T-cell (primary cell): ENCODE data around the gene TMEM130. TPM values are rescaled to one million over a fixed set of nuclear protein-coding genes. Genes with fewer than 3 reads are reported as not detected.

Source experiments
- ATAC-seq, 4 experiments: fragments of 200-7000 bp in 3 of 4; fragments of 150-1000 bp in 1 of 4; cut with Tn5 transposase; replicated peaks in 1 of 4; 1 replicate in 3 of 4; 2 replicates in 1 of 4; pipeline ENCODE4 v1.10.0; 2021; ENCODE audit warnings: moderate library complexity in 3 of 4, mild to moderate bottlenecking in 2 of 4, moderate number of reproducible peaks in 1 of 4
- CTCF ChIA-PET, 2 donors: fragments of 300-600 bp; sonication (Branson Sonifier 250); formaldehyde crosslinking; loops; one replicate each; lab custom pipeline; 2022; ENCODE audit warnings: antibody characterized with exemption in 2 of 2; lab: Charles Lee
- POLR2A ChIA-PET, 2 donors: fragments of 300-600 bp; sonication (Branson Sonifier 250); formaldehyde crosslinking; loops; one replicate each; lab custom pipeline; 2022; ENCODE audit warnings: antibody characterized with exemption in 2 of 2; lab: Charles Lee
- DNase-seq, 35 experiments: peaks; one replicate each; pipeline versions ENCODE4 v3.0.0 to v3.0.0-alpha.2; 2013 to 2023
- H3K27ac ChIP-seq: one replicate; pipeline ENCODE4 v1.5.1; 2013; ENCODE audit warnings: low read length
- H3K27me3 ChIP-seq, 2 experiments: replicated peaks in 1 of 2; 1 replicate in 1 of 2; 2 replicates in 1 of 2; pipeline versions ENCODE4 v1.6.1 to v1.7.0; 2013; ENCODE audit warnings: low read length in 1 of 2, mixed read lengths in 1 of 2; ENCODE audit not compliant: control insufficient read depth in 2 of 2, insufficient read depth in 2 of 2; ENCODE audit errors: extremely low read depth in 1 of 2
- H3K36me3 ChIP-seq, 2 donors: 1 replicate in 1 of 2; 2 replicates in 1 of 2; pipeline versions ENCODE4 v1.6.1 to v1.7.0; 2013; ENCODE audit warnings: low read length in 1 of 2; ENCODE audit not compliant: control insufficient read depth in 2 of 2, insufficient read depth in 1 of 2; ENCODE audit errors: extremely low read depth in 1 of 2
- H3K4me1 ChIP-seq, 2 experiments: 1 replicate in 1 of 2; 2 replicates in 1 of 2; pipeline versions ENCODE4 v1.6.1 to v1.7.0; 2013; ENCODE audit warnings: low read length in 2 of 2, mixed read lengths in 1 of 2; ENCODE audit not compliant: insufficient read depth in 2 of 2, control insufficient read depth in 1 of 2; ENCODE audit errors: extremely low read depth in 1 of 2
- H3K4me3 ChIP-seq, 2 donors: 1 replicate in 1 of 2; 2 replicates in 1 of 2; pipeline versions ENCODE4 v1.5.1 to v1.7.0; 2013; ENCODE audit warnings: mild to moderate bottlenecking in 2 of 2, low read length in 1 of 2, moderate library complexity in 1 of 2; ENCODE audit not compliant: control insufficient read depth in 1 of 2; ENCODE audit errors: extremely low read depth in 1 of 2
- H3K9me3 ChIP-seq: 2 replicates; pipeline ENCODE4 v1.7.0; 2013
- H3K27ac Mint-ChIP-seq, 2 donors: one replicate each; pipeline ENCODE4 v1.8.0; 2020 to 2021; ENCODE audit warnings: mild to moderate bottlenecking in 2 of 2, mixed read lengths in 2 of 2
- H3K27me3 Mint-ChIP-seq, 2 donors: one replicate each; pipeline ENCODE4 v1.8.0; 2021 to 2022; ENCODE audit warnings: mixed read lengths in 2 of 2
- H3K36me3 Mint-ChIP-seq: one replicate; pipeline ENCODE4 v1.8.0; 2021; ENCODE audit warnings: mixed read lengths
- H3K4me1 Mint-ChIP-seq, 3 donors: one replicate each; pipeline ENCODE4 v1.8.0; 2020 to 2022; ENCODE audit warnings: mixed read lengths in 3 of 3, mild to moderate bottlenecking in 1 of 3
- H3K4me3 Mint-ChIP-seq, 3 donors: one replicate each; pipeline ENCODE4 v1.8.0; 2020 to 2022; ENCODE audit warnings: mild to moderate bottlenecking in 3 of 3, mixed read lengths in 3 of 3, moderate library complexity in 3 of 3
- H3K9me3 Mint-ChIP-seq, 3 donors: one replicate each; pipeline ENCODE4 v1.8.0; 2020 to 2022; ENCODE audit warnings: mixed read lengths in 3 of 3
- WGBS: methylation state at CpG from one replicate; pipeline ENCODE4 v1.1.5; 2013; ENCODE audit warnings: missing lambda C conversion rate; ENCODE audit not compliant: insufficient coverage; 5-methylcytosine and 5-hydroxymethylcytosine counted together
- total RNA-seq, 35 experiments: library from RNA in 6 of 35; stranded (reverse) in 6 of 35; fragments of 120-200 nt in 1 of 35; gene quantifications; one replicate each; pipeline versions ENCODE4 v1.2.1 to v1.2.4 and lab custom pipeline; 2013 to 2026

The TMEM130 gene
- total RNA-seq, 5 donors from 2014 or later (not counting 1 experiment from before 2014, with no cell fraction given) = 0.43 TPM; not detected in 4

GRCh38 chr7:98899816-98900215 lies 30.0 kb upstream of the TMEM130 start:
- Histone ChIP-seq H3K9me3 (no peaks in the 10 kb centered on the region), H3K27ac (no peak overlapping the region), H3K4me3 (no peak overlapping the region), H3K27me3 (no peaks in the 10 kb centered on the region), H3K36me3 (peaks cover 1 to 89% of the 10 kb centered on the region in 2 donors), H3K4me1 (no peaks in the 10 kb centered on the region)
- no peak for DNase-seq
- H3K4me3 Mint-ChIP-seq = no peak overlapping the region
- peaks cover 0 to 6% (median 3%) of the 10 kb centered on the region in 3 donors for H3K4me1 Mint-ChIP-seq
- H3K36me3 Mint-ChIP-seq = peaks cover 66% of the 10 kb centered on the region
- CTCF ChIA-PET = interaction anchor here in 1 of 2 donors (0.7 kb wide), 1 partner anchor 32 kb away, joined by 3 read pairs; no protein-coding TSS in a partner anchor
- H3K9me3 Mint-ChIP-seq = no peaks in the 10 kb centered on the region
- ATAC-seq = no peak
- H3K27me3 Mint-ChIP-seq = no peaks in the 10 kb centered on the region
- 87% methylated on average over 2 of the region's 7 CpGs for WGBS
- no peak overlapping the region for H3K27ac Mint-ChIP-seq
- POLR2A ChIA-PET = no interaction called here

DNA sequence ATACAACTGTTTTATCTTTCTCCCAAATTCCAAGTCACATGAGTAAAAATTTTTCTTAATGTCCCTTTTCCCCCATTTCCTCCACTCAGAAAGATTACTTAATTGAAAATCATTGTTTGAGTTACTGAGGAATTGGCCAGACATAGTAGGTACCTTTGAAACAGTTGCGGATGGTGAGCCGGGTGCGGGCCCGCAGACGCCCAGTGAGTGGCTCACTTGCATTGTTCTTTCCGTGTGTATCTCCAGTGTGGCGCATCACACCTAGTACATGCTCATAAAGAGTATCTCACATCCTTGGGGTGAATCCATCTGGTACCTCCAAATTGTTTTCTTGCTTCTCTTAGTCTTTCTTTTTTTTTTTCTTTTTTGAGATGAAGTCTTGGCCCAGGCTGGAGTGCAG lies 22.8 kb upstream of the TMEM130 start:
- Histone ChIP-seq H3K4me3 (no peak overlapping the region), H3K27me3 (no peaks in the 10 kb centered on the region), H3K9me3 (no peaks in the 10 kb centered on the region), H3K27ac (no peak overlapping the region), H3K36me3 (peaks cover 0 to 71% of the 10 kb centered on the region in 2 donors), H3K4me1 (peaks cover 0 to 2% of the 10 kb centered on the region in 2 experiments)
- ATAC-seq (no peak), DNase-seq (no peak)
- WGBS = 100% methylated on average over 2 of the region's 7 CpGs
- POLR2A ChIA-PET = no interaction called here
- Mint-ChIP-seq H3K4me3 (no peak overlapping the region), H3K9me3 (no peaks in the 10 kb centered on the region), H3K27me3 (no peaks in the 10 kb centered on the region), H3K4me1 (peaks cover 0 to 15% (median 14%) of the 10 kb centered on the region in 3 donors), H3K27ac (no peak overlapping the region), H3K36me3 (peaks cover 57% of the 10 kb centered on the region)
- CTCF ChIA-PET = no interaction called here

GRCh38 chr7:98887038-98887437 lies 17.2 kb upstream of the TMEM130 start:
- H3K36me3 Mint-ChIP-seq = peaks cover 39% of the 10 kb centered on the region
- H3K4me3 ChIP-seq = no peak overlapping the region
- no peaks in the 10 kb centered on the region for H3K9me3 Mint-ChIP-seq
- H3K27ac ChIP-seq = no peak overlapping the region
- no peak overlapping the region for H3K4me3 Mint-ChIP-seq
- POLR2A ChIA-PET = interaction anchor here in 1 of 2 donors (0.6 kb wide), 1 partner anchor 62 kb away, joined by 3 read pairs; no protein-coding TSS in a partner anchor
- no peaks in the 10 kb centered on the region for H3K27me3 Mint-ChIP-seq
- no peak for DNase-seq
- peaks cover 11 to 32% (median 27%) of the 10 kb centered on the region in 3 donors for H3K4me1 Mint-ChIP-seq
- no peaks in the 10 kb centered on the region for H3K9me3 ChIP-seq
- no peaks in the 10 kb centered on the region for H3K27me3 ChIP-seq
- H3K4me1 ChIP-seq = peaks cover 0 to 2% of the 10 kb centered on the region in 2 experiments
- H3K36me3 ChIP-seq = peaks cover 15 to 56% of the 10 kb centered on the region in 2 donors
- no peak overlapping the region for H3K27ac Mint-ChIP-seq
- ATAC-seq = no peak
- CTCF ChIA-PET = no interaction called here

- H3K4me1 Mint-ChIP-seq = peaks cover 23 to 50% (median 46%) of the 10 kb centered on the region in 3 donors
- H3K9me3 Mint-ChIP-seq = no peaks in the 10 kb centered on the region
- H3K27ac Mint-ChIP-seq = no peak overlapping the region
- Histone ChIP-seq H3K4me1 (peaks cover 3 to 14% of the 10 kb centered on the region in 2 experiments), H3K36me3 (peaks cover 15 to 45% of the 10 kb centered on the region in 2 donors), H3K27me3 (no peaks in the 10 kb centered on the region), H3K9me3 (no peaks in the 10 kb centered on the region), H3K27ac (no peak overlapping the region), H3K4me3 (no peak overlapping the region)
- no peak for ATAC-seq
- ChIA-PET CTCF (no interaction called here), POLR2A (no interaction called here)
- peaks cover 36% of the 10 kb centered on the region for H3K36me3 Mint-ChIP-seq
- no peak for DNase-seq
- H3K4me3 Mint-ChIP-seq = no peak overlapping the region
- 85% methylated on average over 3 of the region's 4 CpGs for WGBS
- no peaks in the 10 kb centered on the region for H3K27me3 Mint-ChIP-seq
Measured at GRCh38 chr7:98884416-98884815, 14.6 kb upstream of the TMEM130 start.

DNA sequence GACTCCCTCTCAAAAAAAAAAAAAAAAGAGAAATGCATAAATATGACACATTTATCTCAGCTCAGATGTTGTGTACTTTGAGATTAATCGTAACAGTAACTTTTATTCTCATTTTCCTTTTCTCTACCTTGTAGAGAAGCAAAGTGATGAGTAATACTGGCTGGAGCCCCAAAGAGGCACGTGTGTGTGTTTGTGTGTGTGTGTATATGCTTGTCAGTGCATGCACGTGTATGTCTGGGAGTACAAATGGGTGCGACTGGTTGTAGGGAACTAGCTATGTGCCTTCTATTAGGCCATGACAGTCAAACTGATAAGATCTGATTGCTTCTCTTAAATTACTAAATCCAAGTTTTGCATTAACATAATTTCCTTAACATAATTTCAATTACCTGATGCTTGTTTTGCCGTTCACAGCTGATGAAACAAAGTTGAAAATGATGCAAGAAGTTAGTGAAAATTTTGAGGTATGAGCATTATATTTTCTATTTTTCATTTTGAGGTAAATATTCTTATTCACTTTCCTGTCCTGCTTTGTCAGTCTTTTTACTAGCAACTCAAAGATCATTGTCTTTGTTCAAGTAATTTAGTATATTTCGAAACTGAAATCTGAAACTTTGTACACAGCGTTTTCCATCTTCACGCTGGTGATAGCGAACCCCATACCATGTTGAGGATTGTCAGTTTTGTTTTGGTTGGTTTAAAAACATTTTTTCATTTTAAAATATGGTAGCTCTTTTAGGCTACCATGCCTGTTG lies 11.9 kb upstream of the TMEM130 start:
- peak overlapping the region in 2 of 3 donors; percentile 31 to 34 for H3K4me3 Mint-ChIP-seq

GRCh38 chr7:98880485-98880884 lies 10.7 kb upstream of the TMEM130 start:
- peaks cover 24 to 32% (median 29%) of the 10 kb centered on the region in 3 donors for H3K4me1 Mint-ChIP-seq
- ChIA-PET POLR2A (interaction anchor here in 1 of 2 donors (0.6 kb wide), 1 partner anchor 335 kb away, joined by 4 read pairs; no protein-coding TSS in a partner anchor), CTCF (interaction anchor here (0.6 kb wide), 2 partner anchors 9 to 747 kb away, joined by 3 read pairs; no protein-coding TSS in a partner anchor)
- DNase-seq (no peak), ATAC-seq (no peak)
- Histone ChIP-seq H3K4me1 (peaks cover 5 to 19% of the 10 kb centered on the region in 2 experiments), H3K36me3 (peaks cover 15 to 23% of the 10 kb centered on the region in 2 donors), H3K27me3 (no peaks in the 10 kb centered on the region), H3K9me3 (no peaks in the 10 kb centered on the region), H3K27ac (peak overlapping the region; percentile 15), H3K4me3 (no peak overlapping the region)
- peak overlapping the region; percentile 93 to 96 for H3K27ac Mint-ChIP-seq
- H3K36me3 Mint-ChIP-seq = peaks cover 27% of the 10 kb centered on the region
- peaks cover 0 to 1% of the 10 kb centered on the region in 2 donors for H3K27me3 Mint-ChIP-seq
- H3K4me3 Mint-ChIP-seq = peak overlapping the region; percentile 94 to 96 (median 95)
- 98% methylated on average over 5 of the region's 8 CpGs for whole genome bisulfite sequencing
- H3K9me3 Mint-ChIP-seq = no peaks in the 10 kb centered on the region

More for the DNA sequence above, 11.9 kb upstream of the TMEM130 start:
- Histone ChIP-seq H3K4me1 (peaks cover 5 to 19% of the 10 kb centered on the region in 2 experiments), H3K27ac (no peak overlapping the region), H3K36me3 (peaks cover 15 to 29% of the 10 kb centered on the region in 2 donors), H3K4me3 (no peak overlapping the region), H3K27me3 (no peaks in the 10 kb centered on the region), H3K9me3 (no peaks in the 10 kb centered on the region)
- Mint-ChIP-seq H3K27ac (peak overlapping the region in 1 of 2 donors; percentile 48), H3K4me1 (peaks cover 24 to 35% (median 34%) of the 10 kb centered on the region in 3 donors), H3K36me3 (peaks cover 27% of the 10 kb centered on the region), H3K9me3 (no peaks in the 10 kb centered on the region), H3K27me3 (no peaks in the 10 kb centered on the region)
- ATAC-seq (no peak), DNase-seq (no peak)
- no CpG with 5 or more reads among the region's 9 CpGs for WGBS
- CTCF ChIA-PET = no interaction called here
- POLR2A ChIA-PET = interaction anchor here (0.7 to 0.9 kb wide), 3 partner anchors 10 to 642 kb away, joined by 4 to 8 read pairs (median 6); partner anchors contain the start of gene BUD31 (in 1 of the 2)
